Activated CD4-positive, alpha-beta T cell treated with anti-CD3 and anti-CD28 coated beads for 24 hours (primary cell): ENCODE data around the gene SLC15A3.
"Not testable (repeated sequence)": the region's sequence is repeated elsewhere in the genome, so short reads cannot be mapped to it uniquely, and the experiment has no call there.

ENCODE experiments used
- DNase-seq, 2 donors: peaks; one replicate each; pipeline ENCODE4 v3.0.0-alpha.2; 2020; ENCODE audit warnings: low read depth in 2 of 2

The SLC15A3 gene

GRCh38 chr11:60914633-60915247 is 37.2 kb downstream of the SLC15A3 start:
- no peak for DNase-seq

- peak; percentile 76 to 80 for DNase-seq
Observed at GRCh38 chr11:60913793-60914632, 38.0 kb downstream of the SLC15A3 start, which contains the start of gene TMEM109. TMEM109 (plus strand) TSS chr11:60914158; CDS start chr11:60919694, 5,536 bp downstream.

- DNase-seq = no peak
Observed at GRCh38 chr11:60912851-60913528, 39.0 kb downstream of the SLC15A3 start.

- DNase-seq = no peak
Observed at GRCh38 chr11:60912223-60912850, 39.6 kb downstream of the SLC15A3 start.

GRCh38 chr11:60910711-60911380 is 41.1 kb downstream of the SLC15A3 start:
- DNase-seq = no peak

- DNase-seq = no peak
Observed at GRCh38 chr11:60910281-60910687, 41.7 kb downstream of the SLC15A3 start.

- DNase-seq = not testable (repeated sequence)
Observed at GRCh38 chr11:60909680-60910280, 42.2 kb downstream of the SLC15A3 start.

- DNase-seq = no peak
Observed at GRCh38 chr11:60908803-60909202, 43.2 kb downstream of the SLC15A3 start.

GRCh38 chr11:60906132-60906972 is 45.6 kb downstream of the SLC15A3 start, which contains the start of gene PRPF19:
PRPF19 (minus strand) TSS chr11:60906585; CDS start chr11:60906382, 203 bp downstream.
- peak; percentile 99 for DNase-seq

GRCh38 chr11:60905551-60906113 is 46.3 kb downstream of the SLC15A3 start:
- DNase-seq = no peak

GRCh38 chr11:60905047-60905446 is 46.9 kb downstream of the SLC15A3 start:
- DNase-seq = no peak

GRCh38 chr11:60902625-60903024 is 49.4 kb downstream of the SLC15A3 start:
- no peak for DNase-seq

- no peak for DNase-seq
Observed at GRCh38 chr11:60900673-60901404, 51.1 kb downstream of the SLC15A3 start.

- no peak for DNase-seq
Observed at GRCh38 chr11:60899977-60900376, 52.0 kb downstream of the SLC15A3 start.

- DNase-seq = no peak
Observed at GRCh38 chr11:60899046-60899936, 52.7 kb downstream of the SLC15A3 start.

GRCh38 chr11:60897496-60897895 is 54.5 kb downstream of the SLC15A3 start:
- DNase-seq = no peak

GRCh38 chr11:60895687-60896086 is 56.3 kb downstream of the SLC15A3 start:
- DNase-seq = no peak
